SIG-M5 treated with dmso at 0.1 percent for 504 hours (cell line): ENCODE results near the gene CCDC92.
"Not testable (repeated sequence)": the region's sequence is repeated elsewhere in the genome, so short reads cannot be mapped to it uniquely, and the experiment has no call there.

ENCODE experiments used
- DNase-seq: peaks from one replicate; lab custom pipeline; 2025; ENCODE audit not compliant: unreplicated experiment; lab: John Stamatoyannopoulos, UW

The CCDC92 gene

GRCh38 chr12:123911672-123912409 lies 60.8 kb downstream of the CCDC92 start:
- not testable (repeated sequence) for DNase-seq

- no peak for DNase-seq
Observed at GRCh38 chr12:123910761-123911193, 61.9 kb downstream of the CCDC92 start.

- DNase-seq = no peak
Observed at GRCh38 chr12:123910057-123910456, 62.6 kb downstream of the CCDC92 start.

GRCh38 chr12:123908884-123909725 lies 63.5 kb downstream of the CCDC92 start:
- no peak for DNase-seq

GRCh38 chr12:123907726-123908476 lies 64.7 kb downstream of the CCDC92 start:
- no peak for DNase-seq

GRCh38 chr12:123906711-123907420 lies 65.8 kb downstream of the CCDC92 start:
- no peak for DNase-seq

GRCh38 chr12:123905319-123905925 lies 67.2 kb downstream of the CCDC92 start:
- DNase-seq = peak; percentile 70

GRCh38 chr12:123903301-123904065 lies 69.1 kb downstream of the CCDC92 start:
- no peak for DNase-seq

GRCh38 chr12:123902821-123903220 lies 69.8 kb downstream of the CCDC92 start:
- no peak for DNase-seq

GRCh38 chr12:123900871-123901376 lies 71.7 kb downstream of the CCDC92 start:
- DNase-seq = no peak

- DNase-seq = no peak
Observed at GRCh38 chr12:123899368-123899767, 73.3 kb downstream of the CCDC92 start.

GRCh38 chr12:123898673-123899072 lies 74.0 kb downstream of the CCDC92 start:
- no peak for DNase-seq

- no peak for DNase-seq
Observed at GRCh38 chr12:123897221-123897620, 75.4 kb downstream of the CCDC92 start.

GRCh38 chr12:123896767-123897166 lies 75.9 kb downstream of the CCDC92 start:
- DNase-seq = no peak

GRCh38 chr12:123895451-123895850 lies 77.2 kb downstream of the CCDC92 start:
- DNase-seq = no peak

- no peak for DNase-seq
Observed at GRCh38 chr12:123894823-123895345, 77.7 kb downstream of the CCDC92 start.

- DNase-seq = no peak
Observed at GRCh38 chr12:123893276-123893675, 79.4 kb downstream of the CCDC92 start.

- no peak for DNase-seq
Observed at GRCh38 chr12:123892853-123893252, 79.8 kb downstream of the CCDC92 start.

GRCh38 chr12:123892180-123892559 lies 80.5 kb downstream of the CCDC92 start:
- no peak for DNase-seq
